GM20431 (cell line): ENCODE results near the gene GCNT4.

Source experiments
- in situ Hi-C: fragments of 300-500 bp; cut with MseI, MboI; formaldehyde crosslinking; loops from one replicate; pipeline ENCODE4 v1.15.0; 2020; ENCODE audit warnings: low sequenced_read_pairs; ENCODE audit not compliant: unreplicated experiment

GCNT4 gene

GRCh38 chr5:75053054-75053303, 621 bp upstream of the GCNT4 start:
- in situ Hi-C loops, result no loop called here

GRCh38 chr5:75051217-75051751, 1.1 kb downstream of the GCNT4 start:
- in situ Hi-C loops, result no loop called here

GRCh38 chr5:75050415-75050814, 1.9 kb downstream of the GCNT4 start:
- in situ Hi-C loops, result no loop called here

- in situ Hi-C loops, result no loop called here
Measured at GRCh38 chr5:75049456-75050351, 2.7 kb downstream of the GCNT4 start.

DNA sequence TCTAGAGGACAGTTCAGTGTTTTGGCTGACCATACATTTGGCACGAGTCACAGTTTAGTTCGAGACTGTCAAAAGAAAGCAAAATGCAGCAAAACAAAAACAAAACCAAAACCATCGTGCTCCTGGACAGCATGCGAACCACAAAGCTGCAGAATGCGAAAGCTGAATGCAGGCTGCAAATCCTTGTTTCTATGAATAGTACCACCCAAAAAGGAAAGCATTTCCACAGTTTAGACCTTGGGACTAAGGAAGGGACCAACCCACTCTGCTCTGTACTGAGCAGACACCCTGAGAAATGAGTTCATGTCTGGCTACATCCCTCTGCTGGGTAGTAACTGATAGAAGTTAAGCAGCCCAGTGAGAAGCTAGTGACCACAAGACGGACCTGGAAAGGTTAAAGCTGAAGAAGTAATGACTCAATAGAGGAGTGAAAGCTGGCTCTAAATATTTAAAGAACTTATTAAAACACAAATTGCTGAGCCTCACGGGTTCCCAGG, 3.9 kb downstream of the GCNT4 start:
- in situ Hi-C loops, result no loop called here

GRCh38 chr5:75047356-75047755, 5.0 kb downstream of the GCNT4 start:
- in situ Hi-C loops, result no loop called here

DNA sequence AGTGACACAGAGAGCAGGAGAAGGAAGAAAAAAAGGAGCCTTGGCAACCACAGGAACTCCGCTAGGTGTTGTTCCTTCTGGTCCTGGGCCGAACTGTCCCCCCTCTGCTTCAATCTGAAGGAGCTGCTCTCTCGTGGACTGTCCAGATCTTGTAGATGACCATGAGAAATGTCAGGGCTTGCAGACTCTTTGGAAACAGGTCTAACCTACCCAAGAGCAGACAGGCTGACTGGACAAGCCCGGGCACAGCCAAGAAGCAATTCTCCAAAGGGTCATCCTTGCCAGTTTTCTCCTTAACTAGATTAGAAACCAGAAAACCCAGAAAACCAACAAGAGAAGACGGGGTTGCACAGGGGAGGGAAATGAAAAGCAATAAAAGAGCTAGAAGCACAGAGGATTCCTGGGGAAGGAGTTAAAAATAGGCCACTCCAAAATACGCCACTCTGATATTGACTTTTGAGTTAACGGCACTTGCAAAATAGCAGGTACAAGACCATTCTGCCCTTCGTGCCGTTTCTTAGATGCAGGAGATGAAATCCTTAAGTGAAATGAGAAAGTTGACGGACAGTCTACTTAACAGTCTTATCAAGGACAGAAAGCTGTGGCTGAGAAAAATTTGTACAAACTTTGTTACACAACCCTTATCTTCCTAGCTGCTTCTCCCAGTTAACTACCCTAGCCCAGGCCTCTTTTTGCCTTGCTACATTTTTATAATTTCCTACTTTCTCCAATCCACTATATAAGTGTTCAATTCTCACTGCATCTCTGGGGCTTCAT, 5.8 kb downstream of the GCNT4 start:
- in situ Hi-C loops, result no loop called here

GRCh38 chr5:75045071-75045470, 7.3 kb downstream of the GCNT4 start:
- in situ Hi-C loops, result no loop called here

GRCh38 chr5:75044406-75044805, 8.0 kb downstream of the GCNT4 start:
- in situ Hi-C loops, result no loop called here

- in situ Hi-C loops, result no loop called here
Measured at GRCh38 chr5:75043633-75044264, 8.6 kb downstream of the GCNT4 start.

- in situ Hi-C loops, result no loop called here
Measured at GRCh38 chr5:75042522-75042921, 9.8 kb downstream of the GCNT4 start.

GRCh38 chr5:75040973-75041372, 11.4 kb downstream of the GCNT4 start:
- in situ Hi-C loops, result no loop called here

DNA sequence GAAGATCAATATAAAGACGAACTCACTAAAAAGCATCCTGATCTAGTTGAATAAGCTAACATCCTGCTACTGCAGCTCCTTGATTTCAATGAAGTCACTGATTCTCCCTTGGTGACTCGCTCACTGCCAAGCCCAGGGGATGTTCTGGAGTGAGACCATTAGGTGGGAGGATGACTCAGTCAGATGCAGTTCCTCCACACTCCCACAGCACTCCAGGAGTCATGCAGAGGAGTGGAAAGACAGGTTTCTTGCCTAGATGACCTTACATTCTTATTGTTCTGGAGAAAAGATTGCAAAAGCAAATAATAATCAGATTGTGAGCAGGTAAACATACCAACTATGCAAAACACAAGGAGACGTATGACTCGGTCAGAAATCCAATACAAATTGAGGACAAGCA, 15.3 kb downstream of the GCNT4 start:
- in situ Hi-C loops, result no loop called here

DNA sequence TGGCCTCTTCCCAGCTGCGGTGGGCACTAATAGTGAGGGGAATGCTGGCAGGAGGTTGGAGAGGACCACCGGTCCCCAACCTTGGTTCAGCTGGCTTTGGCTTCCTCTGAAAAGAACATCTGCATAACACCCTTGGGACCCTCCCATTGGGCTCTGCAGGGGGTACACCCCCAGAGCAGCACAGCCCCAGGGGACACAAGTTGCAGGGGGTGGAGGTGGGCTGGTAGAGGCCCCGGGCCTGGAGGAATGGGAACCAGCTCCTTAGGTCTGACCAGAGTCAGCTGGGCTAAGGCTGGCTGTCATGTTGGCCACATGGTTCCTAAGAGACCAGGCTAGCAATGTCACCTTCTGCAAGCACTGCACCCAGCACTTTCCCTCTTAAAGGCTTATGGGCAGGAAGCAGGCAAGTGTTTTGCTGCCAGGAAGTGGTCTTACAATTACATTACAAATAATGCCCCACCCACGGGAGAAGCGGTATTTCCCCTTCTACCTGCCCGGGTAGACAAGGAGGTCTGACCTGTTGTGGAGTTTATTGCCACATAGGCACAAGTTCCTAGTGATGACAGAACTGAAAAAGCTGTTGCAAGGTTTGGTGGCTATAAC, 18.1 kb downstream of the GCNT4 start:
- in situ Hi-C loops, result no loop called here

DNA sequence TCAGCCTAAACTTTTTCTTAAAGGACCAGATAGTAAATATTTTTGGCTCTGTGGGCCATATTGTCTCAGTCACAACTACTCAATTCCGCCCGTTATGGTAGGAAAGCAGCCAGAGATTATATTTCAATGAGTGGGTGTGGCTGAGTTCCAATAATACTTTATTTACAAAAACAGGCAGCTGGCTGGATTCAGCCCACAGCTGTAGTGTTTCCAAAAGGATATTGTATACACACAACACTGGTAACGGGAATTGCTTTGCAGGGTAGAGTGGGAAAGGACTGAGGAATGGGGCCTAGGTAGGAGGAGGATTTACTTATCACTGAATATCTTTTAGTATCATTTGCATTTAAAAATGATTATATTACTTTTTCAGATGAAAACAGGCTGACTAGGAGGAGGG, 21.0 kb downstream of the GCNT4 start:
- in situ Hi-C loops, result no loop called here

DNA sequence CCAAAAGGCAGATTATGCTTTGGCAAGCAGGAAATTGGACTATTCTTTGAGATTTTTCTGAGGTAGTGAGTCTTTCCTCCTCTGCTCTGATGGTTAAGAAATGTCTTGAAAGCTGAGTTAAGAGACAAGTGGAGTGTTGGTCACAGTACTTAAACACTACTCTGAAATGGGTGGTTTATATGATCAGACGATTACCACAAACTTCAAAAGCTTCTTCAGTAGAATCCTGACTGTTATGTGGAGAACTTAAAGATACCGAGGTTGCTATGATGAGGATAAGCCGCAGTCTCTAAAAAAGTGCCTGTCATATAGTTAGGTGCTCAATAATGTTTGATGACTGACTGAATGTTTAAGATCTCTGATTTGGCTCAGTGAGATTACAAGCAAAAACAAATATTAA, 24.3 kb downstream of the GCNT4 start:
- in situ Hi-C loops, result no loop called here

- in situ Hi-C loops, result no loop called here
Measured at GRCh38 chr5:75023368-75024159, 28.8 kb downstream of the GCNT4 start.

DNA sequence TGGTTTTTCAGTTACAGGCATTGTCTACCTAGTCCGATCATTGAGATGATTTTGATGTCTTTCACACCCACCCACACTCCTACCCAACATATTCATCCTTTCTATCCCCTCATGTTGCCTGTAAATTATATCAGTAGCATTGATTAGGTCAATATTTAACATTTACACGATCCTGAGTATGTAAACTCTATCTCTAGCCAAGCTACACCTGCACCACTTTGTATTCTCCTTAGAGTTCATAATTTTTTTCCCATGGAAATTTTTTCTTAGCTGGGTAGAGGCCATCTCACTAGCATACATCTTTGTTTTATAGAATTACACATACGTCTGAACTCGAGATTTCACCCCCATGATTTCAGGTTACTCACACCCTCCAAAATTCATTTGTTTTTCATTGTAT, 30.6 kb downstream of the GCNT4 start:
- in situ Hi-C loops, result no loop called here

GRCh38 chr5:75021219-75021618, 31.1 kb downstream of the GCNT4 start:
- in situ Hi-C loops, result no loop called here
